BJ (cell line): Measurements from ENCODE around the gene TMEM207. TPM values are rescaled to one million over a fixed set of nuclear protein-coding genes. Genes with fewer than 3 reads are reported as not detected.

Source experiments
- CTCF ChIA-PET: fragments of 350-600 bp; formaldehyde crosslinking; extraction: SDS; loops from one replicate; lab custom pipeline; 2021; ENCODE audit warnings: antibody characterized with exemption, inconsistent platforms; lab: Yijun Ruan, JAX
- POLR2A ChIA-PET: fragments of 300-600 bp; sonication (Branson Sonifier 250); formaldehyde crosslinking; extraction: SDS; loops from one replicate; lab custom pipeline; 2021; ENCODE audit warnings: antibody characterized with exemption; lab: Charles Lee
- DNase-seq: peaks from one replicate; pipeline ENCODE4 v3.0.0-alpha.2; 2011; ENCODE audit warnings: low read depth
- H3K27me3 ChIP-seq: 2 replicates; pipeline ENCODE4 v1.6.0; 2011; ENCODE audit warnings: low read length; ENCODE audit not compliant: control insufficient read depth, insufficient read depth
- H3K36me3 ChIP-seq: 2 replicates; pipeline ENCODE4 v1.5.1; 2011; ENCODE audit warnings: low read length; ENCODE audit not compliant: control insufficient read depth, insufficient read depth
- H3K4me3 ChIP-seq: 2 replicates; pipeline ENCODE4 v1.5.1; 2011; ENCODE audit warnings: low read depth, mild to moderate bottlenecking, control low read depth, low read length
- CTCF ChIP-seq: IDR thresholded peaks from 2 replicates; pipeline ENCODE4 v1.5.1; 2011; ENCODE audit warnings: low read depth, mild to moderate bottlenecking, control low read depth, inconsistent platforms, low read length, moderate library complexity; ENCODE audit not compliant: insufficient read depth
- polyA plus RNA-seq: library from polyadenylated mRNA; depleted of rRNA; stranded (reverse); fragments of >200 nt; gene quantifications from 2 replicates; pipeline ENCODE4 v1.2.3, GENCODE V29; 2011

The TMEM207 gene
- polyA plus RNA-seq, 1 experiment = not detected

- H3K27me3 ChIP-seq = no peaks in the 10 kb centered on the region
- CTCF ChIA-PET = interaction anchor here (0.6 to 4.9 kb wide), 13 partner anchors 11 to 516 kb away, joined by 3 to 41 read pairs (median 4); partner anchors contain the start of gene CLDN1
- H3K4me3 ChIP-seq = no peak overlapping the region
- POLR2A ChIA-PET = interaction anchor here (0.7 kb wide), 1 partner anchor 48 kb away, joined by 5 read pairs; no protein-coding TSS in a partner anchor
- H3K36me3 ChIP-seq = no peaks in the 10 kb centered on the region
- TF ChIP-seq CTCF = no peak
- no peak for DNase-seq
These were observed 25.6 kb downstream of the TMEM207 start for GRCh38 chr3:190424108-190424477.

GRCh38 chr3:190414297-190414696 lies 35.4 kb downstream of the TMEM207 start:
- H3K4me3 ChIP-seq = no peak overlapping the region
- H3K36me3 ChIP-seq = no peaks in the 10 kb centered on the region
- TF ChIP-seq CTCF = no peak
- DNase-seq = no peak
- H3K27me3 ChIP-seq = no peaks in the 10 kb centered on the region
- ChIA-PET POLR2A (no interaction called here), CTCF (interaction anchor here (0.5 to 2.3 kb wide), 8 partner anchors 10 to 447 kb away, joined by 3 to 8 read pairs (median 5); partner anchors contain the start of gene CLDN1)

GRCh38 chr3:190404715-190405114 lies 45.0 kb downstream of the TMEM207 start:
- ChIA-PET POLR2A (no interaction called here), CTCF (no interaction called here)
- no peak overlapping the region for H3K4me3 ChIP-seq
- H3K27me3 ChIP-seq = no peaks in the 10 kb centered on the region
- DNase-seq = no peak
- no peaks in the 10 kb centered on the region for H3K36me3 ChIP-seq
- no peak for TF ChIP-seq CTCF

GRCh38 chr3:190401963-190402362 lies 47.7 kb downstream of the TMEM207 start:
- CTCF ChIA-PET = interaction anchor here (0.7 to 2.0 kb wide), 4 partner anchors 11 to 178 kb away, joined by 3 to 6 read pairs (median 4); no protein-coding TSS in a partner anchor

GRCh38 chr3:190399677-190400076 lies 50.0 kb downstream of the TMEM207 start:
- CTCF ChIA-PET = interaction anchor here (1.1 kb wide), 1 partner anchor 77 kb away, joined by 4 read pairs; the partner anchor contains the start of gene CLDN1
- no peak for DNase-seq
- Histone ChIP-seq H3K36me3 (no peaks in the 10 kb centered on the region), H3K27me3 (no peaks in the 10 kb centered on the region), H3K4me3 (no peak overlapping the region)
- no peak for TF ChIP-seq CTCF
- POLR2A ChIA-PET = no interaction called here

More at GRCh38 chr3:190401963-190402362, 47.7 kb downstream of the TMEM207 start:
- Histone ChIP-seq H3K36me3 (no peaks in the 10 kb centered on the region), H3K4me3 (no peak overlapping the region), H3K27me3 (no peaks in the 10 kb centered on the region)
- no peak for DNase-seq
- POLR2A ChIA-PET = no interaction called here
- TF ChIP-seq CTCF = no peak
